HEK293 (cell line): Measurements from ENCODE around the gene UHRF1.
A peak's percentile ranks its signal among the peaks of the same experiment; 100 is the strongest.

Experiments used
- CTCF ChIA-PET: fragments of 350-600 bp; formaldehyde crosslinking; extraction: SDS; loops from one replicate; lab custom pipeline; 2021; ENCODE audit warnings: antibody characterized with exemption; lab: Yijun Ruan, JAX
- POLR2A ChIA-PET: fragments of 300-600 bp; formaldehyde crosslinking; extraction: SDS; loops from one replicate; lab custom pipeline; 2020; ENCODE audit warnings: antibody characterized with exemption, inconsistent platforms; lab: Yijun Ruan, JAX
- H3K27ac ChIP-seq: fragments of 200-500 bp; sonication (Bioruptor generic); 2 replicates; pipeline ENCODE4 v1.5.1; 2014; ENCODE audit warnings: low read depth, low read length, control low read depth, inconsistent platforms; ENCODE audit errors: extremely low read depth
- H3K36me3 ChIP-seq, 2 experiments: fragments of 200-500 bp in 1 of 2; sonication (Bioruptor generic) in 1 of 2; 1 replicate in 1 of 2; 2 replicates in 1 of 2; pipeline ENCODE4 v1.5.1; 2014 to 2017; ENCODE audit warnings: inconsistent platforms in 2 of 2, low read length in 2 of 2; ENCODE audit not compliant: control insufficient read depth in 2 of 2, insufficient read depth in 1 of 2
- H3K4me1 ChIP-seq: fragments of 200-500 bp; sonication (Bioruptor generic); 2 replicates; pipeline ENCODE4 v1.5.1; 2014; ENCODE audit warnings: mild to moderate bottlenecking, low read length, inconsistent platforms; ENCODE audit not compliant: control insufficient read depth, insufficient read depth
- H3K4me3 ChIP-seq: 2 replicates; pipeline ENCODE4 v1.5.1; 2011; ENCODE audit warnings: low read depth, mild to moderate bottlenecking, control low read depth, low read length, moderate library complexity
- H3K9me3 ChIP-seq: fragments of 200-500 bp; sonication (Bioruptor generic); 2 replicates; pipeline ENCODE4 v1.5.1; 2014; ENCODE audit warnings: low read depth, low read length, inconsistent platforms; ENCODE audit not compliant: control insufficient read depth, insufficient read depth
- HOXA7 ChIP-seq: sonication (generic); formaldehyde crosslinking; IDR thresholded peaks from 2 replicates; pipeline ENCODE4 v1.8.1; 2022; ENCODE audit warnings: missing genetic modification reagents, borderline replicate concordance
- KLF9 ChIP-seq: fragments of 450-650 bp; formaldehyde crosslinking; IDR thresholded peaks from 2 replicates; pipeline ENCODE4 v1.5.1; 2016; ENCODE audit warnings: missing biosample characterization, missing genetic modification characterization, low read depth
- PRDM1 ChIP-seq: fragments of 450-650 bp; formaldehyde crosslinking; IDR thresholded peaks from 2 replicates; pipeline ENCODE4; 2016; ENCODE audit warnings: missing biosample characterization, missing genetic modification characterization
- SALL2 ChIP-seq: fragments of 450-650 bp; formaldehyde crosslinking; IDR thresholded peaks from 2 replicates; pipeline ENCODE4 v1.5.0; 2017; ENCODE audit warnings: missing biosample characterization, mild to moderate bottlenecking, missing genetic modification characterization, borderline replicate concordance
- ZNF114 ChIP-seq: fragments of 450-650 bp; formaldehyde crosslinking; IDR thresholded peaks from 2 replicates; pipeline ENCODE4 v1.5.0; 2017; ENCODE audit warnings: missing biosample characterization, missing genetic modification characterization
- ZNF175 ChIP-seq: fragments of 450-650 bp; formaldehyde crosslinking; IDR thresholded peaks from 2 replicates; pipeline ENCODE4 v1.5.1; 2016; ENCODE audit warnings: missing biosample characterization, missing genetic modification characterization
- ZNF239 ChIP-seq: fragments of 450-650 bp; formaldehyde crosslinking; IDR thresholded peaks from 2 replicates; pipeline ENCODE4 v1.5.1; 2016; ENCODE audit warnings: missing biosample characterization, missing genetic modification characterization
- ZNF274 ChIP-seq, 2 experiments: fragments of 200-500 bp in 1 of 2; fragments of 450-650 bp in 1 of 2; sonication (Bioruptor generic) in 1 of 2; formaldehyde crosslinking in 1 of 2; IDR thresholded peaks; 2 replicates each; pipeline versions ENCODE4 v1.5.1 to v1.6.1; 2014 to 2016; ENCODE audit warnings: borderline replicate concordance in 1 of 2, inconsistent platforms in 1 of 2, low read length in 1 of 2, missing biosample characterization in 1 of 2, missing genetic modification characterization in 1 of 2
- ZNF366 ChIP-seq: fragments of 450-650 bp; formaldehyde crosslinking; conservative IDR thresholded peaks from 2 replicates; pipeline ENCODE4 v1.5.1; 2016; ENCODE audit warnings: missing biosample characterization, missing genetic modification characterization
- ZNF654 ChIP-seq: fragments of 450-650 bp; formaldehyde crosslinking; IDR thresholded peaks from 2 replicates; pipeline ENCODE4 v1.5.1; 2016; ENCODE audit warnings: low read depth, missing biosample characterization, missing genetic modification characterization
- ZNF658 ChIP-seq: fragments of 450-650 bp; formaldehyde crosslinking; IDR thresholded peaks from 2 replicates; pipeline ENCODE4; 2016; ENCODE audit warnings: missing biosample characterization, missing genetic modification characterization
- ZNF837 ChIP-seq: fragments of 450-650 bp; formaldehyde crosslinking; IDR thresholded peaks from 2 replicates; pipeline ENCODE4 v1.5.1; 2016; ENCODE audit warnings: missing biosample characterization, missing genetic modification characterization
- TF ChIP-seq, protein P1 (sequence below): fragments of 450-650 bp; formaldehyde crosslinking; IDR thresholded peaks from 2 replicates; pipeline ENCODE4 v1.5.1; 2016; ENCODE audit warnings: missing biosample characterization, missing genetic modification characterization, low read depth
- TF ChIP-seq, protein P2 (sequence below): fragments of 450-650 bp; formaldehyde crosslinking; IDR thresholded peaks from 2 replicates; pipeline ENCODE4 v1.5.1; 2016; ENCODE audit warnings: missing biosample characterization, missing genetic modification characterization
- TF ChIP-seq, protein P3 (sequence below): fragments of 450-650 bp; formaldehyde crosslinking; IDR thresholded peaks from 2 replicates; pipeline ENCODE4 v1.5.1; 2016; ENCODE audit warnings: missing biosample characterization, missing genetic modification characterization
- TF ChIP-seq, protein P4 (sequence below): fragments of 450-650 bp; formaldehyde crosslinking; optimal IDR thresholded peaks from 2 replicates; pipeline ENCODE3; 2016; ENCODE audit warnings: missing biosample characterization, mild to moderate bottlenecking, missing genetic modification characterization
- TF ChIP-seq, protein P5 (sequence below): fragments of 450-650 bp; formaldehyde crosslinking; IDR thresholded peaks from 2 replicates; pipeline ENCODE4; 2016; ENCODE audit warnings: missing biosample characterization, missing genetic modification characterization
- TF ChIP-seq, protein P6 (sequence below): fragments of 450-650 bp; formaldehyde crosslinking; IDR thresholded peaks from 2 replicates; pipeline ENCODE4 v1.5.0; 2017; ENCODE audit warnings: missing biosample characterization, missing genetic modification characterization, borderline replicate concordance

Gene UHRF1

DNA sequence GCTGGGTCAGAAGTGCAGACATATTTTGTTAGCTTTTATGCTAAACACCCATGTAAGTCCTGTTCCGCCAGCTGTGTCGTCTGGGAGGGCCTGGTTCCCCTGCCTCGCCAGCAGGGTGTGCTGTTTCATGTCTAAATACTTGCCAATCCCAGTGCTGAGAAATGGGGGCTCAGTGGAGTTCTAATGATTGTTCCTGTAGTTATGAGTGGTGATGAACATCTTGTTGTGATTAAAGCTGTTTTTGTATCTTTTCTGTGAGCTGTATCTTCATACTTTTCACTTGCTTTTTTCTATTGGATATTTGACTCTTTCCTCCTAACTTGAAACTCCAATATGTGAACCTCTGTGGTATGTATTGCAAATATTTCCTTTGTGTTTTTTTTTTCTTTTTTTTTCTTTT is 92.3 kb downstream of the UHRF1 start:
- TF ChIP-seq, protein P1, sequence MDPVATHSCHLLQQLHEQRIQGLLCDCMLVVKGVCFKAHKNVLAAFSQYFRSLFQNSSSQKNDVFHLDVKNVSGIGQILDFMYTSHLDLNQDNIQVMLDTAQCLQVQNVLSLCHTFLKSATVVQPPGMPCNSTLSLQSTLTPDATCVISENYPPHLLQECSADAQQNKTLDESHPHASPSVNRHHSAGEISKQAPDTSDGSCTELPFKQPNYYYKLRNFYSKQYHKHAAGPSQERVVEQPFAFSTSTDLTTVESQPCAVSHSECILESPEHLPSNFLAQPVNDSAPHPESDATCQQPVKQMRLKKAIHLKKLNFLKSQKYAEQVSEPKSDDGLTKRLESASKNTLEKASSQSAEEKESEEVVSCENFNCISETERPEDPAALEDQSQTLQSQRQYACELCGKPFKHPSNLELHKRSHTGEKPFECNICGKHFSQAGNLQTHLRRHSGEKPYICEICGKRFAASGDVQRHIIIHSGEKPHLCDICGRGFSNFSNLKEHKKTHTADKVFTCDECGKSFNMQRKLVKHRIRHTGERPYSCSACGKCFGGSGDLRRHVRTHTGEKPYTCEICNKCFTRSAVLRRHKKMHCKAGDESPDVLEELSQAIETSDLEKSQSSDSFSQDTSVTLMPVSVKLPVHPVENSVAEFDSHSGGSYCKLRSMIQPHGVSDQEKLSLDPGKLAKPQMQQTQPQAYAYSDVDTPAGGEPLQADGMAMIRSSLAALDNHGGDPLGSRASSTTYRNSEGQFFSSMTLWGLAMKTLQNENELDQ (tag by site-specific recombination), result no peak
- TF ChIP-seq, protein P2, sequence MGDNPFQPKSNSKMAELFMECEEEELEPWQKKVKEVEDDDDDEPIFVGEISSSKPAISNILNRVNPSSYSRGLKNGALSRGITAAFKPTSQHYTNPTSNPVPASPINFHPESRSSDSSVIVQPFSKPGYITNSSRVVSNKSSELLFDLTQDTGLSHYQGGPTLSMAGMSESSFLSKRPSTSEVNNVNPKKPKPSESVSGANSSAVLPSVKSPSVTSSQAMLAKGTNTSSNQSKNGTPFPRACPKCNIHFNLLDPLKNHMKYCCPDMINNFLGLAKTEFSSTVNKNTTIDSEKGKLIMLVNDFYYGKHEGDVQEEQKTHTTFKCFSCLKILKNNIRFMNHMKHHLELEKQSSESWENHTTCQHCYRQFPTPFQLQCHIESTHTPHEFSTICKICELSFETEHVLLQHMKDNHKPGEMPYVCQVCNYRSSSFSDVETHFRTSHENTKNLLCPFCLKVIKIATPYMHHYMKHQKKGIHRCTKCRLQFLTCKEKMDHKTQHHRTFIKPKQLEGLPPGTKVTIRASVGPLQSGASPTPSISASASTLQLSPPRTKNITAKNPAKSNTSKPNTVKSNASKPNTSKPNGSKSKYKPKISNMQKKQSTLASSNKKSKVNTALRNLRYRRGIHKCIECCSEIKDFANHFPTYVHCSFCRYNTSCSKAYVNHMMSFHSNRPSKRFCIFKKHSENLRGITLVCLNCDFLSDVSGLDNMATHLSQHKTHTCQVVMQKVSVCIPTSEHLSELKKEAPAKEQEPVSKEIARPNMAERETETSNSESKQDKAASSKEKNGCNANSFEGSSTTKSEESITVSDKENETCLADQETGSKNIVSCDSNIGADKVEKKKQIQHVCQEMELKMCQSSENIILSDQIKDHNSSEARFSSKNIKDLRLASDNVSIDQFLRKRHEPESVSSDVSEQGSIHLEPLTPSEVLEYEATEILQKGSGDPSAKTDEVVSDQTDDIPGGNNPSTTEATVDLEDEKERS, result no peak
- TF ChIP-seq ZNF654, result peak; percentile 46
- no peak for TF ChIP-seq ZNF114 (tag by site-specific recombination)
- TF ChIP-seq, protein P3, sequence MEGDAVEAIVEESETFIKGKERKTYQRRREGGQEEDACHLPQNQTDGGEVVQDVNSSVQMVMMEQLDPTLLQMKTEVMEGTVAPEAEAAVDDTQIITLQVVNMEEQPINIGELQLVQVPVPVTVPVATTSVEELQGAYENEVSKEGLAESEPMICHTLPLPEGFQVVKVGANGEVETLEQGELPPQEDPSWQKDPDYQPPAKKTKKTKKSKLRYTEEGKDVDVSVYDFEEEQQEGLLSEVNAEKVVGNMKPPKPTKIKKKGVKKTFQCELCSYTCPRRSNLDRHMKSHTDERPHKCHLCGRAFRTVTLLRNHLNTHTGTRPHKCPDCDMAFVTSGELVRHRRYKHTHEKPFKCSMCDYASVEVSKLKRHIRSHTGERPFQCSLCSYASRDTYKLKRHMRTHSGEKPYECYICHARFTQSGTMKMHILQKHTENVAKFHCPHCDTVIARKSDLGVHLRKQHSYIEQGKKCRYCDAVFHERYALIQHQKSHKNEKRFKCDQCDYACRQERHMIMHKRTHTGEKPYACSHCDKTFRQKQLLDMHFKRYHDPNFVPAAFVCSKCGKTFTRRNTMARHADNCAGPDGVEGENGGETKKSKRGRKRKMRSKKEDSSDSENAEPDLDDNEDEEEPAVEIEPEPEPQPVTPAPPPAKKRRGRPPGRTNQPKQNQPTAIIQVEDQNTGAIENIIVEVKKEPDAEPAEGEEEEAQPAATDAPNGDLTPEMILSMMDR (tag by site-specific recombination), result 0 out of 2 replicates have a peak, but pooled peaks have one; percentile 34
- no peak for TF ChIP-seq ZNF239 (tag by site-specific recombination)
- TF ChIP-seq, all 188 proteins: peak for 2
- Histone ChIP-seq H3K4me3 (no peak overlapping the region), H3K36me3 (peaks cover 0 to 9% of the 10 kb centered on the region in 2 experiments; a peak in 2 of 3 replicates), H3K9me3 (no peaks in the 10 kb centered on the region), H3K4me1 (no peaks in the 10 kb centered on the region), H3K27ac (no peak overlapping the region)
- POLR2A ChIA-PET, result interaction anchor here (0.6 kb wide), 1 partner anchor 37 kb away, joined by 3 read pairs; no protein-coding TSS in a partner anchor
- CTCF ChIA-PET, result interaction anchor here (0.7 to 2.8 kb wide), 21 partner anchors 8 to 312 kb away, joined by 3 to 30 read pairs (median 5); no protein-coding TSS in a partner anchor

DNA sequence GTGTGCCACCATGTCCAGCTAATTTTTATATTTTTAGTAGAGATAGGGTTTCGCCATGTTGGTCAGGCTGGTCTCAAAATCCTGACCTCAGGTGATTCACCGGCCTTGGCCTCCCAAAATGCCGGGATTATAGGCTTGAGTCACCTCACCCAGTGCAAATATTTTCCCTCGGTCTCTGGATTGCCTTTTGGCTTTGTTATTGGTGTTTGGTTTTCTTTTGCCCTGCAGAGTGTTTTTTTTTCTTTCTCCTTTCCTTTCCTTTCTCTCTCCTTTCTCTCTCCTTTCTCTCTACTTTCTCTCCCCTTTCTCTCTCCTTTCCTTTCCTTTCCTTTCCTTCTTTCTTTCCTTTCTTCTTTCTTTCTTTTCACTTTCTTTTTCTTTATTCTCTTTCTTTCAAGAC is 92.8 kb downstream of the UHRF1 start:
- ChIA-PET CTCF (interaction anchor here (0.7 to 2.8 kb wide), 22 partner anchors 9 to 312 kb away, joined by 3 to 30 read pairs (median 5); no protein-coding TSS in a partner anchor), POLR2A (interaction anchor here (0.6 to 1.4 kb wide), 2 partner anchors 29 to 38 kb away, joined by 3 read pairs; no protein-coding TSS in a partner anchor)
- peaks cover 0 to 5% of the 10 kb centered on the region in 2 experiments; a peak in 2 of 3 replicates for H3K36me3 ChIP-seq
- H3K4me1 ChIP-seq, result no peaks in the 10 kb centered on the region
- no peaks in the 10 kb centered on the region for H3K9me3 ChIP-seq
- no peak overlapping the region for H3K27ac ChIP-seq
- no peak overlapping the region for H3K4me3 ChIP-seq
- TF ChIP-seq ZNF366 (peak; percentile 34; the same call in 1 of the 2 replicates), PRDM1 (tag by site-specific recombination) (peak; percentile 100), ZNF175 (tag by site-specific recombination) (no peak)

DNA sequence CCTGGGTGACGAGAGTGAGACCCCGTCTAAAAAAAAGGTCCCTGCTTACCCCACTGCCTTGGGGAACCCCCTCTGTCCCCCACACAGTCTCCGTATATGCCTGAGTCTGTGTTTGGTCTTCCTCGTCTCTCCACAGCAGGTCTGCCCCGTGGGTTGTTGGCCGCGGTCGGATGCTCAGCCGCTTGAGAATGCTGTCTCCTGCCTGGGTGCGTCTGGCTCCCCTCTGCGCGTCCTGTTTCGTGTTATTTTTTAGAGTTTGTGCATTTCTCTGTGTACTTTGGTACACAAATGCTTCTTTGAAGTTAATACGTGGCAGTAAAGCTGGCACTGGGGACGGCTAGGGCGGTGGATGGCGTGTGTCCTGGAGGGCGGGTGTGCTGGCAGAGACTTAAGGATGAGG is 94.5 kb downstream of the UHRF1 start:
- Histone ChIP-seq H3K27ac (no peak overlapping the region), H3K36me3 (no peaks in the 10 kb centered on the region; a peak in 1 of 3 replicates), H3K4me1 (no peaks in the 10 kb centered on the region), H3K9me3 (no peaks in the 10 kb centered on the region), H3K4me3 (no peak overlapping the region)
- POLR2A ChIA-PET, result interaction anchor here (1.4 kb wide), 1 partner anchor 28 kb away, joined by 3 read pairs; no protein-coding TSS in a partner anchor
- CTCF ChIA-PET, result no interaction called here
- no peak for TF ChIP-seq HOXA7 (CRISPR knock-in tag)
- TF ChIP-seq ZNF658 (tag by site-specific recombination), result no peak
- TF ChIP-seq, protein P4, sequence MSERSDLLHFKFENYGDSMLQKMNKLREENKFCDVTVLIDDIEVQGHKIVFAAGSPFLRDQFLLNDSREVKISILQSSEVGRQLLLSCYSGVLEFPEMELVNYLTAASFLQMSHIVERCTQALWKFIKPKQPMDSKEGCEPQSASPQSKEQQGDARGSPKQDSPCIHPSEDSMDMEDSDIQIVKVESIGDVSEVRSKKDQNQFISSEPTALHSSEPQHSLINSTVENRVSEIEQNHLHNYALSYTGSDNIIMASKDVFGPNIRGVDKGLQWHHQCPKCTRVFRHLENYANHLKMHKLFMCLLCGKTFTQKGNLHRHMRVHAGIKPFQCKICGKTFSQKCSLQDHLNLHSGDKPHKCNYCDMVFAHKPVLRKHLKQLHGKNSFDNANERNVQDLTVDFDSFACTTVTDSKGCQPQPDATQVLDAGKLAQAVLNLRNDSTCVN, result no peak
- TF ChIP-seq ZNF274 (IDR thresholded peaks at IDR 0.05; ENCODE audit: low read length), result no peak
- no peak for TF ChIP-seq ZNF274 (tag by site-specific recombination; IDR thresholded peaks at IDR 0.05; ENCODE audit: borderline replicate concordance)
- TF ChIP-seq KLF9 (tag by site-specific recombination), result no peak
- TF ChIP-seq, protein P5, sequence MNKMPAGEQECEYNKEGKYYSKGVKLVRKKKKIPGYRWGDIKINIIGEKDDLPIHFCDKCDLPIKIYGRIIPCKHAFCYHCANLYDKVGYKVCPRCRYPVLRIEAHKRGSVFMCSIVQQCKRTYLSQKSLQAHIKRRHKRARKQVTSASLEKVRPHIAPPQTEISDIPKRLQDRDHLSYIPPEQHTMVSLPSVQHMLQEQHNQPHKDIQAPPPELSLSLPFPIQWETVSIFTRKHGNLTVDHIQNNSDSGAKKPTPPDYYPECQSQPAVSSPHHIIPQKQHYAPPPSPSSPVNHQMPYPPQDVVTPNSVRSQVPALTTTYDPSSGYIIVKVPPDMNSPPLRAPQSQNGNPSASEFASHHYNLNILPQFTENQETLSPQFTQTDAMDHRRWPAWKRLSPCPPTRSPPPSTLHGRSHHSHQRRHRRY (tag by site-specific recombination), result no peak
- TF ChIP-seq, protein P6, sequence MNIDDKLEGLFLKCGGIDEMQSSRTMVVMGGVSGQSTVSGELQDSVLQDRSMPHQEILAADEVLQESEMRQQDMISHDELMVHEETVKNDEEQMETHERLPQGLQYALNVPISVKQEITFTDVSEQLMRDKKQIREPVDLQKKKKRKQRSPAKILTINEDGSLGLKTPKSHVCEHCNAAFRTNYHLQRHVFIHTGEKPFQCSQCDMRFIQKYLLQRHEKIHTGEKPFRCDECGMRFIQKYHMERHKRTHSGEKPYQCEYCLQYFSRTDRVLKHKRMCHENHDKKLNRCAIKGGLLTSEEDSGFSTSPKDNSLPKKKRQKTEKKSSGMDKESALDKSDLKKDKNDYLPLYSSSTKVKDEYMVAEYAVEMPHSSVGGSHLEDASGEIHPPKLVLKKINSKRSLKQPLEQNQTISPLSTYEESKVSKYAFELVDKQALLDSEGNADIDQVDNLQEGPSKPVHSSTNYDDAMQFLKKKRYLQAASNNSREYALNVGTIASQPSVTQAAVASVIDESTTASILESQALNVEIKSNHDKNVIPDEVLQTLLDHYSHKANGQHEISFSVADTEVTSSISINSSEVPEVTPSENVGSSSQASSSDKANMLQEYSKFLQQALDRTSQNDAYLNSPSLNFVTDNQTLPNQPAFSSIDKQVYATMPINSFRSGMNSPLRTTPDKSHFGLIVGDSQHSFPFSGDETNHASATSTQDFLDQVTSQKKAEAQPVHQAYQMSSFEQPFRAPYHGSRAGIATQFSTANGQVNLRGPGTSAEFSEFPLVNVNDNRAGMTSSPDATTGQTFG (tag by site-specific recombination), result no peak
- no peak for TF ChIP-seq SALL2 (tag by site-specific recombination)
- no peak for TF ChIP-seq ZNF837 (tag by site-specific recombination)
